Measurements from ENCODE around the gene PYURF.

- no peak for TF ChIP-seq CTCF (IDR thresholded peaks at IDR 0.05)
- no peak for TF ChIP-seq ZFX (IDR thresholded peaks at IDR 0.05; ENCODE audit: borderline replicate concordance)
Measured at GRCh38 chr4:88517825-88518224, 5.8 kb downstream of the PYURF start.

All from 22Rv1 (cell line).